Stimulated activated naive CD4-positive, alpha-beta T cell (primary cell): Measurements from ENCODE around the gene PDGFA.
"Not testable (repeated sequence)": the region's sequence is repeated elsewhere in the genome, so short reads cannot be mapped to it uniquely, and the experiment has no call there.

Experiments used
- DNase-seq, 6 experiments: peaks; one replicate each; lab custom pipeline; 2025; lab: John Stamatoyannopoulos, UW

PDGFA gene

GRCh38 chr7:552151-552867 is 32.7 kb upstream of the PDGFA start:
- DNase-seq, result not testable (repeated sequence)

GRCh38 chr7:551615-551970 is 31.9 kb upstream of the PDGFA start:
- not testable (repeated sequence) for DNase-seq

GRCh38 chr7:550881-551614 is 31.4 kb upstream of the PDGFA start:
- no peak for DNase-seq

- DNase-seq, result no peak
Measured at GRCh38 chr7:549891-550625, 30.4 kb upstream of the PDGFA start.

- no peak for DNase-seq
Measured at GRCh38 chr7:549066-549890, 29.6 kb upstream of the PDGFA start.

- no peak for DNase-seq
Measured at GRCh38 chr7:548401-548800, 28.8 kb upstream of the PDGFA start.

GRCh38 chr7:545470-545869 is 25.8 kb upstream of the PDGFA start:
- DNase-seq, result no peak

GRCh38 chr7:544338-545221 is 24.9 kb upstream of the PDGFA start:
- DNase-seq, result no peak

GRCh38 chr7:543501-544337 is 24.1 kb upstream of the PDGFA start:
- no peak for DNase-seq

GRCh38 chr7:542713-543500 is 23.3 kb upstream of the PDGFA start:
- no peak for DNase-seq

- no peak for DNase-seq
Measured at GRCh38 chr7:542131-542712, 22.6 kb upstream of the PDGFA start.

GRCh38 chr7:541661-542060 is 22.0 kb upstream of the PDGFA start:
- no peak for DNase-seq

GRCh38 chr7:540997-541396 is 21.4 kb upstream of the PDGFA start:
- no peak for DNase-seq

- no peak for DNase-seq
Measured at GRCh38 chr7:540579-540978, 20.9 kb upstream of the PDGFA start.

- no peak for DNase-seq
Measured at GRCh38 chr7:539731-540411, 20.2 kb upstream of the PDGFA start.

GRCh38 chr7:538764-539685 is 19.4 kb upstream of the PDGFA start:
- DNase-seq, result no peak

GRCh38 chr7:537911-538634 is 18.4 kb upstream of the PDGFA start:
- DNase-seq, result no peak
